ENCODE results near the gene CNTROB.

DNA sequence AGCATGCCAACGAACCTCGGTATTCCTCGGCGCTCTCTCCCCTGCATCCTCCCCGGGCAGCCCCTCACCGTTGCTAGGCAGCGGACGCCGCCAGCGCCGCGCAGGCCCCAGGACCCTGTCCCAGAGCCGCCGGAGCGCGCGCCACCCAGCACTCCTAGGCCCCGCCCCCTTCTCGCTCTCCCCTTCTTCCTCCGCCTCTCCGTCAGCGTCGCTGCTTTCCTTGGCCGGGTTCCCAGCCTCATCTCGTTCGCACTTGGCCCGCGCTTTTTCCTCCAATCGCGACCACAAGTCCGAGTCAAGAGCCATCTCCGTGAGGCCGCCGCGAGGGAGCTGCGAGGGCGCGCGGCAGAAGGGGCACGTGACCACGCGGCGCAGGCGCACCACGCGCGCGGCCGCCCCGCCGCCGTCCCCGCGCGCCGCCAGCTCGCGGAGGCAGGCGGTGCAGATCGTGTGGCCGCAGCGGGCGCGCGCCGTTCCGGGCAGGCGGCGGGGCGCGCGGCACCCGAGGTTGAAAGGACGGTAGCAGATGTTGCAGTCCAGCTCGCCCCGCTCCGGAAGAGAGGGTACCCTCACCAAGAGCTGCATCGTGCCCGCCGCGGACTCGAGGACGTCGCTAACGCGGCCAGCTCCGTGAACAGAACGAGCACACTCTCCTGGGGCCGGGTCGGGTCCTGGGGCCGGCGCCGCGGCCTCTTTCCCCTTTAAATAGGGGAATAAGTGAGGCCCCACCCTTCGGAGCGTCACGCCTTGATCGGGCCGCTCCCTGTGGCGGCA, 16.2 kb upstream of the CNTROB start, which contains the start of gene RNF227:
- TF ChIP-seq, protein P1, sequence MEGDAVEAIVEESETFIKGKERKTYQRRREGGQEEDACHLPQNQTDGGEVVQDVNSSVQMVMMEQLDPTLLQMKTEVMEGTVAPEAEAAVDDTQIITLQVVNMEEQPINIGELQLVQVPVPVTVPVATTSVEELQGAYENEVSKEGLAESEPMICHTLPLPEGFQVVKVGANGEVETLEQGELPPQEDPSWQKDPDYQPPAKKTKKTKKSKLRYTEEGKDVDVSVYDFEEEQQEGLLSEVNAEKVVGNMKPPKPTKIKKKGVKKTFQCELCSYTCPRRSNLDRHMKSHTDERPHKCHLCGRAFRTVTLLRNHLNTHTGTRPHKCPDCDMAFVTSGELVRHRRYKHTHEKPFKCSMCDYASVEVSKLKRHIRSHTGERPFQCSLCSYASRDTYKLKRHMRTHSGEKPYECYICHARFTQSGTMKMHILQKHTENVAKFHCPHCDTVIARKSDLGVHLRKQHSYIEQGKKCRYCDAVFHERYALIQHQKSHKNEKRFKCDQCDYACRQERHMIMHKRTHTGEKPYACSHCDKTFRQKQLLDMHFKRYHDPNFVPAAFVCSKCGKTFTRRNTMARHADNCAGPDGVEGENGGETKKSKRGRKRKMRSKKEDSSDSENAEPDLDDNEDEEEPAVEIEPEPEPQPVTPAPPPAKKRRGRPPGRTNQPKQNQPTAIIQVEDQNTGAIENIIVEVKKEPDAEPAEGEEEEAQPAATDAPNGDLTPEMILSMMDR (IDR thresholded peaks at IDR 0.05) = peak in 1 of 6 experiments; percentile 9
- TF ChIP-seq POLR2A (IDR thresholded peaks at IDR 0.05) = peak; percentile 32 to 37

All from adrenal gland (tissue), 5 donors.